Uterus (tissue), 4 donors: ENCODE data around the gene GTF2H3. TPM values are rescaled to one million over a fixed set of nuclear protein-coding genes. Genes with fewer than 3 reads are reported as not detected.

Experiments
- DNase-seq, 2 donors: peaks; one replicate each; pipeline ENCODE4 v3.0.0-alpha.2; 2019 to 2020
- H3K27ac ChIP-seq, 2 donors: fragments of 200-600 bp; sonication (generic); 1 replicate in 1 of 2; 2 replicates in 1 of 2; pipeline ENCODE4 v1.5.1; 2016 to 2018
- H3K27me3 ChIP-seq, 2 donors: fragments of 200-600 bp; sonication (generic); one replicate each; pipeline ENCODE4 v1.5.1; 2018 to 2019; ENCODE audit warnings: control low read depth in 1 of 2
- H3K36me3 ChIP-seq, 2 donors: fragments of 200-600 bp; sonication (generic); one replicate each; pipeline ENCODE4 v1.5.1; 2019; ENCODE audit warnings: control low read depth in 1 of 2
- H3K4me1 ChIP-seq, 2 donors: fragments of 200-600 bp; sonication (generic); one replicate each; pipeline ENCODE4 v1.5.1; 2018 to 2019; ENCODE audit warnings: control low read depth in 1 of 2
- H3K4me3 ChIP-seq, 2 donors: fragments of 200-600 bp; sonication (generic); 1 replicate in 1 of 2; 2 replicates in 1 of 2; pipeline ENCODE4 v1.5.1; 2018 to 2019; ENCODE audit warnings: mild to moderate bottlenecking in 1 of 2
- H3K9me3 ChIP-seq, 2 donors: fragments of 200-600 bp; sonication (generic); one replicate each; pipeline ENCODE4 v1.5.1; 2019; ENCODE audit warnings: control low read depth in 1 of 2
- POLR2A ChIP-seq, 2 donors: fragments of 450-650 bp; IDR thresholded peaks; one replicate each; pipeline ENCODE4 v1.6.1; 2016; ENCODE audit warnings: antibody characterized with exemption in 2 of 2, mild to moderate bottlenecking in 1 of 2, moderate library complexity in 1 of 2
- intact Hi-C: fragments of 100-400 bp; cut with DNase I; formaldehyde crosslinking; loops from one replicate; pipeline ENCODE4 v1.15.1; 2023; ENCODE audit warnings: low total_unique reads
- total RNA-seq, 4 donors: library from RNA; depleted of rRNA in 3 of 4; stranded (reverse); fragments of >200 nt in 3 of 4; gene quantifications; one replicate each; pipeline versions ENCODE4 v1.1.0 to v1.2.4, GENCODE V29; 2014 to 2023
- TF ChIP-seq, protein P1 (sequence below), 4 experiments: fragments of 200-600 bp in 2 of 4; fragments of 450-650 bp in 2 of 4; sonication (generic) in 2 of 4; IDR thresholded peaks; one replicate each; pipeline ENCODE4 v1.5.1; 2016 to 2019; ENCODE audit warnings: antibody characterized with exemption in 4 of 4, mild to moderate bottlenecking in 2 of 4, moderate library complexity in 1 of 4
- donor health status: DM: yes; HTN: yes; CAD: no.

Gene GTF2H3
- total RNA-seq, 4 donors from 2014 or later, result 12.3 to 66.4 (median 31.1) TPM

GRCh38 chr12:123656392-123656791 lies 22.8 kb downstream of the GTF2H3 start:
- Histone ChIP-seq H3K27me3 (no peaks in the 10 kb centered on the region), H3K4me1 (no peaks in the 10 kb centered on the region), H3K4me3 (no peak overlapping the region), H3K9me3 (no peaks in the 10 kb centered on the region), H3K27ac (no peak overlapping the region), H3K36me3 (no peaks in the 10 kb centered on the region)
- TF ChIP-seq POLR2A (IDR thresholded peaks at IDR 0.05), result no peak
- TF ChIP-seq, protein P1, sequence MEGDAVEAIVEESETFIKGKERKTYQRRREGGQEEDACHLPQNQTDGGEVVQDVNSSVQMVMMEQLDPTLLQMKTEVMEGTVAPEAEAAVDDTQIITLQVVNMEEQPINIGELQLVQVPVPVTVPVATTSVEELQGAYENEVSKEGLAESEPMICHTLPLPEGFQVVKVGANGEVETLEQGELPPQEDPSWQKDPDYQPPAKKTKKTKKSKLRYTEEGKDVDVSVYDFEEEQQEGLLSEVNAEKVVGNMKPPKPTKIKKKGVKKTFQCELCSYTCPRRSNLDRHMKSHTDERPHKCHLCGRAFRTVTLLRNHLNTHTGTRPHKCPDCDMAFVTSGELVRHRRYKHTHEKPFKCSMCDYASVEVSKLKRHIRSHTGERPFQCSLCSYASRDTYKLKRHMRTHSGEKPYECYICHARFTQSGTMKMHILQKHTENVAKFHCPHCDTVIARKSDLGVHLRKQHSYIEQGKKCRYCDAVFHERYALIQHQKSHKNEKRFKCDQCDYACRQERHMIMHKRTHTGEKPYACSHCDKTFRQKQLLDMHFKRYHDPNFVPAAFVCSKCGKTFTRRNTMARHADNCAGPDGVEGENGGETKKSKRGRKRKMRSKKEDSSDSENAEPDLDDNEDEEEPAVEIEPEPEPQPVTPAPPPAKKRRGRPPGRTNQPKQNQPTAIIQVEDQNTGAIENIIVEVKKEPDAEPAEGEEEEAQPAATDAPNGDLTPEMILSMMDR (IDR thresholded peaks at IDR 0.05), result no peak
- no peak for DNase-seq
- intact Hi-C loops, result no loop called here

GRCh38 chr12:123657211-123657610 lies 23.6 kb downstream of the GTF2H3 start:
- Histone ChIP-seq H3K9me3 (no peaks in the 10 kb centered on the region), H3K36me3 (no peaks in the 10 kb centered on the region), H3K4me3 (no peak overlapping the region), H3K4me1 (no peaks in the 10 kb centered on the region), H3K27me3 (no peaks in the 10 kb centered on the region), H3K27ac (no peak overlapping the region)
- TF ChIP-seq POLR2A (IDR thresholded peaks at IDR 0.05), result no peak
- TF ChIP-seq, protein P1 (IDR thresholded peaks at IDR 0.05), result no peak
- intact Hi-C loops, result no loop called here
- no peak for DNase-seq

- Histone ChIP-seq H3K9me3 (no peaks in the 10 kb centered on the region), H3K4me3 (no peak overlapping the region), H3K27ac (peak overlapping the region; percentile 42 to 50), H3K27me3 (no peaks in the 10 kb centered on the region), H3K36me3 (no peaks in the 10 kb centered on the region), H3K4me1 (no peaks in the 10 kb centered on the region)
- TF ChIP-seq, protein P1 (IDR thresholded peaks at IDR 0.05), result no peak
- no peak for TF ChIP-seq POLR2A (IDR thresholded peaks at IDR 0.05)
- DNase-seq, result no peak
- intact Hi-C loops, result no loop called here
Observed at GRCh38 chr12:123659996-123660727, 26.5 kb downstream of the GTF2H3 start.

GRCh38 chr12:123667771-123668170 lies 34.1 kb downstream of the GTF2H3 start:
- intact Hi-C loops, result no loop called here
- H3K4me1 ChIP-seq, result peaks cover 0 to 5% of the 10 kb centered on the region in 2 donors
- TF ChIP-seq POLR2A (IDR thresholded peaks at IDR 0.05), result no peak
- TF ChIP-seq, protein P1 (IDR thresholded peaks at IDR 0.05), result no peak

GRCh38 chr12:123670882-123671728 lies 37.5 kb downstream of the GTF2H3 start, which contains the start of gene TCTN2:
TSS of gene TCTN2 (plus strand) at chr12:123671113. CDS start at chr12:123671241, 128 bp downstream.
- Histone ChIP-seq H3K9me3 (no peaks in the 10 kb centered on the region), H3K4me3 (peak within 1 kb of the TSS; percentile 88 to 94), H3K36me3 (no peaks in the 10 kb centered on the region), H3K4me1 (peaks cover 0 to 5% of the 10 kb centered on the region in 2 donors), H3K27me3 (no peaks in the 10 kb centered on the region), H3K27ac (peak within 1 kb of the TSS in 1 of 2 donors; percentile 60)
- TF ChIP-seq, protein P1 (IDR thresholded peaks at IDR 0.05), result no peak
- TF ChIP-seq POLR2A (IDR thresholded peaks at IDR 0.05), result peak in 1 of 2 donors; percentile 23
- DNase-seq, result peak; percentile 94 to 96
- intact Hi-C loops, result no loop called here

More at GRCh38 chr12:123667771-123668170, 34.1 kb downstream of the GTF2H3 start:
- Histone ChIP-seq H3K9me3 (no peaks in the 10 kb centered on the region), H3K27me3 (no peaks in the 10 kb centered on the region), H3K27ac (no peak overlapping the region), H3K36me3 (no peaks in the 10 kb centered on the region), H3K4me3 (no peak overlapping the region)
- no peak for DNase-seq
